H1 (cell line): ENCODE results near the gene NBDY. TPM values are rescaled to one million over a fixed set of nuclear protein-coding genes. Genes with fewer than 3 reads are reported as not detected.

Experiments used
- CHD7 ChIP-seq: fragments of 300-600 bp; sonication (generic); IDR thresholded peaks from 2 replicates; pipeline ENCODE4 v1.7.1; 2012; ENCODE audit warnings: low read length, moderate library complexity, mild to moderate bottlenecking, inconsistent platforms; ENCODE audit not compliant: insufficient replicate concordance
- CREB1 ChIP-seq: IDR thresholded peaks from 2 replicates; pipeline ENCODE4 v1.6.1; 2012; ENCODE audit warnings: inconsistent platforms
- MAFK ChIP-seq: IDR thresholded peaks from 2 replicates; pipeline ENCODE4 v1.6.1; 2012; ENCODE audit warnings: low read depth, mild to moderate bottlenecking, improper control_type of control experiment, low read length
- RBBP5 ChIP-seq: IDR thresholded peaks from 2 replicates; pipeline ENCODE4 v1.7.1; 2012; ENCODE audit warnings: low read depth, mild to moderate bottlenecking, inconsistent platforms, low read length, moderate library complexity, borderline replicate concordance
- polyA plus RNA-seq, 7 experiments: library from polyadenylated mRNA; depleted of rRNA in 3 of 7; stranded (reverse) in 5 of 7; unstranded in 2 of 7; fragments of >200 nt in 5 of 7; fragments of 200-250 nt in 2 of 7; gene quantifications; 1 replicate in 5 of 7; 2 replicates in 1 of 7; 4 replicates in 1 of 7; pipeline versions ENCODE4 v1.2.1 to v1.2.3, GENCODE V29; 2011 to 2013; ENCODE audit warnings: missing spikeins in 2 of 7, mixed read lengths in 2 of 7
- total RNA-seq: library from RNA; stranded (reverse); fragmentation: NEBNext Ultra II Directional; extraction: Animal tissue kit (Norgen Biotek cat#: 25700); gene quantifications from 2 replicates; pipeline ENCODE4 v1.2.1, GENCODE V29; 2021

Gene NBDY
- total and polyA plus RNA-seq, 2 of the 8 experiments (the other 6 are each of a cell fraction or from before 2014, with no cell fraction given): 42.3 to 57.8 TPM

- TF ChIP-seq CHD7 (no peak), MAFK (no peak), CREB1 (no peak), RBBP5 (no peak)
These were observed 83.6 kb downstream of the NBDY start (continued) for GRCh38 chrX:56812515-56813105.
